Tibial artery (tissue), 4 donors: ENCODE data around the gene ARHGAP25.
A peak's percentile ranks its signal among the peaks of the same experiment; 100 is the strongest.

ENCODE experiments used
- DNase-seq, 2 donors: peaks; one replicate each; pipeline ENCODE4 v3.0.0-alpha.2; 2019
- H3K27ac ChIP-seq, 2 donors: fragments of 200-600 bp; sonication (generic) in 1 of 2; 1 replicate in 1 of 2; 2 replicates in 1 of 2; pipeline ENCODE4 v1.5.1; 2018 to 2019; ENCODE audit warnings: mild to moderate bottlenecking in 1 of 2
- H3K27me3 ChIP-seq, 2 donors: fragments of 200-600 bp; sonication (generic) in 1 of 2; one replicate each; pipeline versions ENCODE4 v1.5.1 to v1.6.0; 2016 to 2019
- H3K36me3 ChIP-seq, 3 donors: fragments of 200-600 bp; sonication (generic) in 2 of 3; one replicate each; pipeline ENCODE4 v1.5.1; 2016 to 2019; ENCODE audit warnings: mild to moderate bottlenecking in 2 of 3
- H3K4me1 ChIP-seq, 4 donors: fragments of 200-600 bp; sonication (generic) in 2 of 4; 1 replicate in 3 of 4; 2 replicates in 1 of 4; pipeline ENCODE4 v1.5.1; 2016 to 2019
- H3K4me3 ChIP-seq, 2 donors: fragments of 200-600 bp; sonication (generic) in 1 of 2; 1 replicate in 1 of 2; 2 replicates in 1 of 2; pipeline ENCODE4 v1.5.1; 2018 to 2019; ENCODE audit warnings: mild to moderate bottlenecking in 2 of 2
- H3K9me3 ChIP-seq, 3 donors: fragments of 200-600 bp; sonication (generic) in 1 of 3; one replicate each; pipeline ENCODE4 v1.5.1; 2016 to 2019
- CTCF ChIP-seq, 2 experiments: fragments of 200-600 bp in 1 of 2; fragments of 450-650 bp in 1 of 2; IDR thresholded peaks; one replicate each; pipeline ENCODE4 v1.5.1; 2017 to 2019; ENCODE audit warnings: antibody characterized with exemption in 2 of 2, mild to moderate bottlenecking in 1 of 2, moderate library complexity in 1 of 2
- intact Hi-C: fragments of 100-400 bp; cut with DNase I; formaldehyde crosslinking; loops from one replicate; pipeline ENCODE4 v1.15.0; 2023; ENCODE audit warnings: low total_unique reads

Gene ARHGAP25

DNA sequence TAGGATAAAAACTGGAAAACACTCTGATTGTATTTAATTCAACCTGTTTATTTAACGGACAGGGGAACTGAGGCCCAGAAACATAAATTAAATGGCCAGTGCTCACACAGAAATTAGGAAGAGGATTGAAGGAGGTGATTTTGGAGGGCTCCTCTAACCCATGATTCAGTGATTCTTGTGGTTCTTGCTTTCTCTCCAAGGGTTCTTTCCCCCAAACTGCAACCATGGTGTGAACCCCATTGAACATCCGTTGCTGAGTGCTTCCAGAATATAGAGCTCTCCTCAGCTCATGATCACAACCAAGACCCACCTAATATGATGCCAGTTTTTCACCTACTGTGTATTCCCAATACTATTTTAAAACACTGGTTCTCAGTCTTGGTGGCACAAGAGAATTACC, 95.1 kb downstream of the ARHGAP25 start:
- Histone ChIP-seq H3K9me3 (no peaks in the 10 kb centered on the region), H3K27me3 (no peaks in the 10 kb centered on the region), H3K27ac (peak overlapping the region; percentile 86 to 87), H3K36me3 (no peaks in the 10 kb centered on the region), H3K4me1 (peaks cover 0 to 57% (median 45%) of the 10 kb centered on the region in 4 donors), H3K4me3 (no peak overlapping the region)
- intact Hi-C loops, result no loop called here
- DNase-seq, result no peak
- no peak for TF ChIP-seq CTCF (IDR thresholded peaks at IDR 0.05)

GRCh38 chr2:68831686-68832232, 97.1 kb downstream of the ARHGAP25 start:
- peak overlapping the region; percentile 86 to 87 for H3K27ac ChIP-seq
- DNase-seq, result no peak
- H3K9me3 ChIP-seq, result no peaks in the 10 kb centered on the region
- no peaks in the 10 kb centered on the region for H3K27me3 ChIP-seq
- no peak for TF ChIP-seq CTCF (IDR thresholded peaks at IDR 0.05)
- intact Hi-C loops, result no loop called here
- no peaks in the 10 kb centered on the region for H3K36me3 ChIP-seq
- H3K4me3 ChIP-seq, result peak overlapping the region in 1 of 2 donors; percentile 7
- H3K4me1 ChIP-seq, result peaks cover 0 to 57% (median 45%) of the 10 kb centered on the region in 4 donors

DNA sequence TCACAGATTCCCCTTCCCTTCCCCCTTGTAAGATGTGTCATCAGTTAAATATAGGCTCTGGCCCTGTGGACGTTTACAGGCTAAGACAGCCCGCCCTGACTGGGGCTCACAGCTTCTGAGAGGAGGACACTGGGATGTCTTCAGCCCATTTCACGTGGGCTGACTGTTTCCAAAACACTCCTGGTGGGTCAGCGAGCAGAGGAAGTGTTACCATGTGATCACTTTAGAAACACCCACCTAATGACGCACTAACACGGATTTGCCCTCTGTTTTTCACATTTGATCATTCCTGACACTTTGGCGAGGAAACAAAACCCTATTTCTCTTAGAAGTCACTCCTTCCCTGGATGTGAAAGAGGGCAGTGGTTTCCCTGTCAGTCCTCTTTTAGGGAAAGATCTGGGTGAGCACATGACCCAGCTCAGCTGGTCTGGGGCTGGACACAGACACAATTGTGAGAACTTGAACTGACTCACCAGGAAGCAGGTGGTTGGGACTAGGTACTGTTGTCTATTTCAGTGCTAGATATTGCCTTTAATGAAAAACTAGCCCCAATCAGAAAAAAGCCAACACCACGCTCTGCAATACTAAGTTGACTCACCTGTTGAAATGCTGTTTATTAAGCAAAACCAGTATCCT, 97.7 kb downstream of the ARHGAP25 start:
- Histone ChIP-seq H3K27me3 (no peaks in the 10 kb centered on the region), H3K4me1 (peaks cover 0 to 57% (median 45%) of the 10 kb centered on the region in 4 donors), H3K36me3 (no peaks in the 10 kb centered on the region), H3K27ac (peak overlapping the region; percentile 86 to 87), H3K4me3 (peak overlapping the region in 1 of 2 donors; percentile 7), H3K9me3 (no peaks in the 10 kb centered on the region)
- peak in 1 of 2 experiments; percentile 11 for TF ChIP-seq CTCF (IDR thresholded peaks at IDR 0.05)
- intact Hi-C loops, result no loop called here
- DNase-seq, result peak; percentile 85 to 88

DNA sequence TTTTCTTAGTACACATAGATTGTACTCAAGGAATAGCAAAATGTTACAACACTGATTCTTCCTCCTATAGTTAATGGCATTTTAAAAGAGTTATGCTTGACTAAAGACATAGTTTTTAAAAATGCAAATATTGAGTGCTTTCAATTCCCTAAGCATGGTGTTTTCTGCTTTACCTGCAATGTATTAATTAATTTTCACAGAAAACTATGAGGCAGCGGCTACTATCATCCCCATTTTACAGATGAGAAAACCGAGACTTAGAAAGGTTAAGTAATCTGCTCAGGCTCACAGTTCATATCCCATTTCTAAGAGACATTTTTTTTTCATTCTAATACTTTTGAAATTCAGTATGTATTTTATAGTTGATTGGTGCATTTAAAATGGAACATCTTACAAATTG, 98.6 kb downstream of the ARHGAP25 start:
- peak overlapping the region; percentile 86 to 87 for H3K27ac ChIP-seq

DNA sequence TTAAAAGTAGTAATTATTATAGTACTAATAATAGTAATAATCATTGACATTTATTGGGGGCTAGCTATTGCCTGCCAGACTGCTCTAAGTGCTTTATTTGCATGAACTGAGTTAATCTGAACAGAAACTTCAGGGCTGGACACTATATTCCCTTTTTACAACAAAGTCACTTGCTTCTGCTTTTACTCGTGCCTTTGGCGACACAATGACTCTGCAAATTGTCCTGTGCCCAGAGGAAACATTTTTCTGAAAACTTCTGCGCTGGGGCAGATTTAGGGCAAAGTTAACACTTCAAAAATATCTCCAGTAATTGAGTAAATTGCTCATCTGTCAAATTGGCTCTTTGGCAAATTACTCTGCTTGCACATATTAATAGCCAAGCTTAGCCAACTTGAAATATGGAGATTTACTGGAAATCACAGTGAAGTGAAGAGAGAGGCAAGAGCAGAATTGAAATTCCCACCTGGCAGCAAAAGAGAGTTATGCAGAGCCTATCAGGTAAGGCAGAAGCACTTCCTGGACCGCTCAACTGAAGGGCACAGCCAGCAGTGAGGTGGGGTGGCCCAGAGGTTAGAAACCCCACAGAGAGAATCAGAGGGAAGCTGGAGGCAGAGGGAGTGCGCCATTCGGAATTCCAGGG, 100.2 kb downstream of the ARHGAP25 start:
- Histone ChIP-seq H3K4me1 (peaks cover 0 to 33% (median 25%) of the 10 kb centered on the region in 4 donors), H3K4me3 (no peak overlapping the region), H3K36me3 (no peaks in the 10 kb centered on the region), H3K27me3 (no peaks in the 10 kb centered on the region), H3K9me3 (no peaks in the 10 kb centered on the region), H3K27ac (no peak overlapping the region)
- no peak for DNase-seq
- no peak for TF ChIP-seq CTCF (IDR thresholded peaks at IDR 0.05)
- intact Hi-C loops, result loop anchor here (5.0 kb wide), 1 partner anchor 83 kb away; no protein-coding TSS in a partner anchor

More for the DNA sequence above, 98.6 kb downstream of the ARHGAP25 start:
- no peak for DNase-seq
- Histone ChIP-seq H3K9me3 (no peaks in the 10 kb centered on the region), H3K36me3 (no peaks in the 10 kb centered on the region), H3K27me3 (no peaks in the 10 kb centered on the region), H3K4me1 (peaks cover 0 to 50% (median 42%) of the 10 kb centered on the region in 4 donors), H3K4me3 (no peak overlapping the region)
- intact Hi-C loops, result no loop called here
- TF ChIP-seq CTCF (IDR thresholded peaks at IDR 0.05), result no peak
